Measurements from ENCODE around the gene CEL. TPM values are rescaled to one million over a fixed set of nuclear protein-coding genes. Genes with fewer than 3 reads are reported as not detected.
"Not testable (repeated sequence)": the region's sequence is repeated elsewhere in the genome, so short reads cannot be mapped to it uniquely, and the experiment has no call there.

Gene CEL
- total and polyA plus RNA-seq, 3 donors from 2014 or later = 2.1 to 2.6 (median 2.4) TPM

- Histone ChIP-seq H3K9me3 (no peaks in the 10 kb centered on the region), H3K4me3 (no peak overlapping the region), H3K4me1 (peaks cover 27% of the 10 kb centered on the region), H3K27me3 (no peaks in the 10 kb centered on the region), H3K27ac (no peak overlapping the region), H3K36me3 (ENCODE audit: low read depth, missing control alignments) (no peaks in the 10 kb centered on the region)
- 74 to 95% methylated on average over 7 of the region's 7 CpGs for WGBS, 2 donors
- no peak for DNase-seq
- TF ChIP-seq, protein P1, sequence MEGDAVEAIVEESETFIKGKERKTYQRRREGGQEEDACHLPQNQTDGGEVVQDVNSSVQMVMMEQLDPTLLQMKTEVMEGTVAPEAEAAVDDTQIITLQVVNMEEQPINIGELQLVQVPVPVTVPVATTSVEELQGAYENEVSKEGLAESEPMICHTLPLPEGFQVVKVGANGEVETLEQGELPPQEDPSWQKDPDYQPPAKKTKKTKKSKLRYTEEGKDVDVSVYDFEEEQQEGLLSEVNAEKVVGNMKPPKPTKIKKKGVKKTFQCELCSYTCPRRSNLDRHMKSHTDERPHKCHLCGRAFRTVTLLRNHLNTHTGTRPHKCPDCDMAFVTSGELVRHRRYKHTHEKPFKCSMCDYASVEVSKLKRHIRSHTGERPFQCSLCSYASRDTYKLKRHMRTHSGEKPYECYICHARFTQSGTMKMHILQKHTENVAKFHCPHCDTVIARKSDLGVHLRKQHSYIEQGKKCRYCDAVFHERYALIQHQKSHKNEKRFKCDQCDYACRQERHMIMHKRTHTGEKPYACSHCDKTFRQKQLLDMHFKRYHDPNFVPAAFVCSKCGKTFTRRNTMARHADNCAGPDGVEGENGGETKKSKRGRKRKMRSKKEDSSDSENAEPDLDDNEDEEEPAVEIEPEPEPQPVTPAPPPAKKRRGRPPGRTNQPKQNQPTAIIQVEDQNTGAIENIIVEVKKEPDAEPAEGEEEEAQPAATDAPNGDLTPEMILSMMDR (IDR thresholded peaks at IDR 0.05) = no peak
- TF ChIP-seq POLR2A (IDR thresholded peaks at IDR 0.05) = no peak
- intact Hi-C loops (cut with DNase I; ENCODE audit: low total_unique reads) = no loop called here
These were observed 18.4 kb downstream of the CEL start for GRCh38 chr9:133080161-133080560.

DNA sequence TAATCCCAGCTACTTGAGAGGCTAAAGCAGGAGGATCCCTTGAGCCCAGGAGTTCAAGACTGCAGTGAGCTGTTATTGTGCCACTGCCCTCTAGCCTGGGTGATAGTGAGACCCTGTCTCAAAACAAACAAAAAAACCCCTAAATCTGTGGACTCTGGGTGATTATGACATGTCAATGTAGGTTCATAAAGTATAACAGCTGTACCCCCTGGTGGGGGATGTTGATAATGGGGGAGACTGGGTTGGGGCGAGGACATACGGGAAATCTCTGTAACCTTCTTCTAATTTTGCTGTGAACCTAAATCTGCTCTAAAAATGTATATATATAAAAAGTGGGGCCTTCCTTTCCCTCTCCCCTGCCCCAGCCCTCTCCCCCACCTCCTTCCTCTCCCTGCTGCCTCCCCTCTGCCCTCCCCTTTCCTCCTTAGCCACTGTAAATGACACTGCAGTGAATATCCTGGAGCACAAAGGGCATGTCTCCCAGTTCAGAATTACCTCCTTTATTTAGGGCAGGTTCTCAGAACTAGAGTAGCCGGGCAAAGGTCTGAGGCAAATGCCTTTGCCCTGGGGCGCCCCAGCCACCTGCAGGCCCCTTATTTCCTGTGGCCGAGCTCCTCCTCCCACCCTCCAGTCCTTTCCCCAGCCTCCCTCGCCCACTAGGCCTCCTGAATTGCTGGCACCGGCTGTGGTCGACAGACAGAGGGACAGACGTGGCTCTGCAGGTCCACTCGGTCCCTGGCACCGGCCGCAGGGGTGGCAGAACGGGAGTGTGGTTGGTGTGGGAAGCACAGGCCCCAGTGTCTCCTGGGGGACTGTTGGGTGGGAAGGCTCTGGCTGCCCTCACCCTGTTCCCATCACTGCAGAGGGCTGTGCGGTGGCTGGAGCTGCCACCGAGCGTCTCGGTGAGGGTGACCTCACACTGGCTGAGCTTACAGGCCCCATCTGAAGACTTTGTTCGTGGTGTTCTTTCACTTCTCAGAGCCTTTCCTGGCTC lies 19.3 kb downstream of the CEL start:
- WGBS, 2 donors = 83 to 93% methylated on average over 6 to 10 of the region's 18 CpGs
- H3K27ac ChIP-seq; H3K36me3 ChIP-seq (ENCODE audit: low read depth, missing control alignments); H3K27me3 ChIP-seq; DNase-seq; intact Hi-C loops (cut with DNase I; ENCODE audit: low total_unique reads); H3K4me3 ChIP-seq; H3K9me3 ChIP-seq: not testable (repeated sequence)
- H3K4me1 ChIP-seq = peaks cover 18% of the 10 kb centered on the region

GRCh38 chr9:133081957-133082644 lies 20.3 kb downstream of the CEL start:
- H3K36me3 ChIP-seq (ENCODE audit: low read depth, missing control alignments); H3K9me3 ChIP-seq; H3K27me3 ChIP-seq; DNase-seq; H3K4me1 ChIP-seq; H3K4me3 ChIP-seq; H3K27ac ChIP-seq; intact Hi-C loops (cut with DNase I; ENCODE audit: low total_unique reads): not testable (repeated sequence)
- WGBS, 2 donors = 90 to 100% methylated on average over 1 to 6 of the region's 12 CpGs

DNA sequence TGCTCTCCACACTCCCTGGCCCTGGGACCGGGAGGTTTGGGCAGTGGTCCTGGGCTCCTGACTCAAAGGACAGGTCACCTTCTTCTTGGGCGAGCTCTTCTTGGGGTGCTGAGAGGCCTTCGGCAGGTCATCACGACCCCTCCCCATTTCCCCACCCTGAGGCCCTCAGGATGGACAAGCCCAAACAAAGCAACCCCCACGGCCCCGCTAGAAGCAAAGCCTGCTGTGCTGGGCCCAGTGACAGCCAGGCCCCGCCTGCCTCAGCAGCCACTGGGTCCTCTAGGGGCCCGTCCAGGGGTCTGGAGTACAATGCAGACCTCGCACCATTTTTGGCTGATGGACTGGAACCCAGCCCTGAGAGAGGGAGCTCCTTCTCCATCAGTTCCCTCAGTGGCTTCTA lies 21.9 kb downstream of the CEL start:
- H3K9me3 ChIP-seq; H3K27me3 ChIP-seq; H3K4me1 ChIP-seq; intact Hi-C loops (cut with DNase I; ENCODE audit: low total_unique reads); H3K27ac ChIP-seq; DNase-seq; H3K4me3 ChIP-seq; H3K36me3 ChIP-seq (ENCODE audit: low read depth, missing control alignments): not testable (repeated sequence)
- WGBS, 2 donors = 58% methylated on average over 2 of the region's 9 CpGs; no CpG with 5 or more reads in 1 of the 2 donors

DNA sequence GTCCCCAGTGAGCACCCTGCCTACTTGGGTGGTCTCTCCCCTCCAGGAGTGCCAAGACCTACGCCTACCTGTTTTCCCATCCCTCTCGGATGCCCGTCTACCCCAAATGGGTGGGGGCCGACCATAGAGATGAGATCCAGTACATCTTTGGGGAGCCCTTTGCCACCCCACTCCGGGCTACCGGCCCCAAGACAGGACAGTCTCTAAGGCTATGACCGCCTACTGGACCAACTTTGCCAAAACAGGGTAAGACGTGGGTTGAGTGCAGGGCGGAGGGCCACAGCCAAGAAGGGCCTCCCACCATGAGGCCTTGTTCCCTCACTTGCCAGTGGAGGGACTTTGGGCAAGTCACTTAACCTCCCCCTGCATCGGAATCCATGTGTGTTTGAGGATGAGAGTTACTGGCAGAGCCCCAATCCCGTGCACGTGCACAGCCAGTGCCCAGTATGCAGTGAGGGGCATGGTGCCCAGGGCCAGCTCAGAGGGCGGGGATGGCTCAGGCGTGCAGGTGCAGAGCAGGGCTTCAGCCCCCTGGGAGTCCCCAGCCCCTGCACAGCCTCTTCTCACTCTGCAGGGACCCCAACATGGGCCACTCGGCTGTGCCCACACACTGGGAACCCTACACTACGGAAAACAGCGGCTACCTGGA lies 24.6 kb downstream of the CEL start:
- H3K36me3 ChIP-seq (ENCODE audit: low read depth, missing control alignments); H3K4me3 ChIP-seq; H3K27me3 ChIP-seq; H3K9me3 ChIP-seq; DNase-seq; intact Hi-C loops (cut with DNase I; ENCODE audit: low total_unique reads); H3K27ac ChIP-seq; H3K4me1 ChIP-seq: not testable (repeated sequence)
- 94 to 97% methylated on average over 5 to 11 of the region's 17 CpGs for WGBS, 2 donors

GRCh38 chr9:133086894-133087293 lies 25.1 kb downstream of the CEL start:
- H3K36me3 ChIP-seq (ENCODE audit: low read depth, missing control alignments) = no peaks in the 10 kb centered on the region
- H3K4me1 ChIP-seq = no peaks in the 10 kb centered on the region
- no peaks in the 10 kb centered on the region for H3K27me3 ChIP-seq
- 83% methylated on average over 15 of the region's 15 CpGs; no CpG with 5 or more reads in 1 of the 2 donors for WGBS, 2 donors
- TF ChIP-seq, protein P1 (IDR thresholded peaks at IDR 0.05) = no peak
- no peak for TF ChIP-seq POLR2A (IDR thresholded peaks at IDR 0.05)
- H3K9me3 ChIP-seq = no peaks in the 10 kb centered on the region
- intact Hi-C loops (cut with DNase I; ENCODE audit: low total_unique reads) = no loop called here
- no peak overlapping the region for H3K27ac ChIP-seq
- no peak overlapping the region for H3K4me3 ChIP-seq
- no peak for DNase-seq

Measured in testis (tissue), 3 donors.